IMR-90 (cell line): ENCODE data around the gene TTC27. TPM values are rescaled to one million over a fixed set of nuclear protein-coding genes. Genes with fewer than 3 reads are reported as not detected.

Source experiments
- ATAC-seq: fragments of 200-7000 bp; cut with Tn5 transposase; 2 replicates; pipeline ENCODE4 v1.9.1; 2020; ENCODE audit warnings: low read depth, mild to moderate bottlenecking, moderate library complexity
- BruUV-seq: library from RNA; stranded (reverse); fragments of 400-500 nt; replicated peaks from 2 replicates; lab custom pipeline; 2021; lab: Mats Ljungman, UMichigan
- CTCF ChIA-PET: fragments of 300-600 bp; formaldehyde crosslinking; extraction: SDS; loops from one replicate; lab custom pipeline; 2021; ENCODE audit warnings: antibody characterized with exemption; lab: Yijun Ruan, JAX
- POLR2A ChIA-PET: fragments of 300-600 bp; sonication (Branson Sonifier 250); formaldehyde crosslinking; loops from one replicate; lab custom pipeline; 2022; ENCODE audit warnings: antibody characterized with exemption; ENCODE audit not compliant: unreplicated experiment; lab: Charles Lee
- DNase-seq: peaks from one replicate; pipeline ENCODE4 v3.0.0; 2013
- H2AFZ ChIP-seq: replicated peaks from 2 replicates; pipeline ENCODE3; 2013; ENCODE audit warnings: low read length, mild to moderate bottlenecking; ENCODE audit not compliant: poor library complexity
- H2AK5ac ChIP-seq: 2 replicates; pipeline ENCODE4 v1.6.1; 2013; ENCODE audit warnings: low read depth, low read length, inconsistent platforms
- H2AK9ac ChIP-seq: replicated peaks from 2 replicates; pipeline ENCODE3; 2013; ENCODE audit warnings: mild to moderate bottlenecking, low read depth, low read length, moderate library complexity; ENCODE audit not compliant: poor library complexity
- H2BK120ac ChIP-seq: 2 replicates; pipeline ENCODE4 v1.6.1; 2013; ENCODE audit warnings: low read depth, low read length, inconsistent platforms
- H2BK15ac ChIP-seq: 3 replicates; pipeline ENCODE4 v1.6.1; 2013; ENCODE audit warnings: low read depth, low read length, inconsistent platforms
- H2BK20ac ChIP-seq: 2 replicates; pipeline ENCODE4 v1.6.1; 2013; ENCODE audit warnings: low read depth, mild to moderate bottlenecking, inconsistent platforms, low read length, moderate library complexity
- H2BK5ac ChIP-seq: 2 replicates; pipeline ENCODE4 v1.6.1; 2013; ENCODE audit warnings: mild to moderate bottlenecking, low read depth, low read length, inconsistent platforms; ENCODE audit not compliant: poor library complexity, severe bottlenecking
- H3K14ac ChIP-seq: replicated peaks from 2 replicates; pipeline ENCODE4 v1.6.1; 2013; ENCODE audit warnings: low read depth, low read length, inconsistent platforms
- H3K18ac ChIP-seq: 2 replicates; pipeline ENCODE4 v1.6.1; 2013; ENCODE audit warnings: low read depth, low read length, control low read depth
- H3K23ac ChIP-seq: 2 replicates; pipeline ENCODE4 v1.6.1; 2013; ENCODE audit warnings: low read depth, low read length, inconsistent platforms
- H3K27ac ChIP-seq: 2 replicates; pipeline ENCODE4 v1.5.1; 2013; ENCODE audit warnings: mild to moderate bottlenecking, control low read depth, low read length; ENCODE audit not compliant: insufficient read depth
- H3K27me3 ChIP-seq: 2 replicates; pipeline ENCODE4 v1.6.1; 2013; ENCODE audit warnings: low read length; ENCODE audit not compliant: control insufficient read depth, insufficient read depth
- H3K36me3 ChIP-seq: 2 replicates; pipeline ENCODE4 v1.6.1; 2013; ENCODE audit warnings: low read length, mixed read lengths; ENCODE audit not compliant: control insufficient read depth, insufficient read depth
- H3K4ac ChIP-seq: 2 replicates; pipeline ENCODE4 v1.6.1; 2013; ENCODE audit warnings: low read depth, low read length, inconsistent platforms
- H3K4me1 ChIP-seq: 2 replicates; pipeline ENCODE4 v1.6.1; 2013; ENCODE audit warnings: low read length, mixed read lengths; ENCODE audit not compliant: control insufficient read depth, insufficient read depth
- H3K4me2 ChIP-seq: 2 replicates; pipeline ENCODE4 v1.6.1; 2013; ENCODE audit warnings: low read depth, mild to moderate bottlenecking, control low read depth, low read length, moderate library complexity
- H3K4me3 ChIP-seq: 2 replicates; pipeline ENCODE4 v1.5.1; 2013; ENCODE audit warnings: low read depth, mild to moderate bottlenecking, control low read depth, low read length, moderate library complexity; ENCODE audit not compliant: insufficient read depth
- H3K56ac ChIP-seq: 2 replicates; pipeline ENCODE4 v1.6.1; 2013; ENCODE audit warnings: low read length, inconsistent platforms; ENCODE audit not compliant: insufficient read depth; ENCODE audit errors: extremely low read depth
- H3K79me1 ChIP-seq, 2 experiments: 2 replicates each; pipeline ENCODE4 v1.6.1; 2013; ENCODE audit warnings: low read length in 2 of 2, inconsistent platforms in 1 of 2, low read depth in 1 of 2
- H3K9ac ChIP-seq: 2 replicates; pipeline ENCODE4 v1.6.1; 2013; ENCODE audit warnings: low read depth, low read length, control low read depth
- H3K9me1 ChIP-seq: 2 replicates; pipeline ENCODE4 v1.6.1; 2013; ENCODE audit warnings: low read length, inconsistent platforms; ENCODE audit not compliant: insufficient read depth
- H3K9me3 ChIP-seq: 2 replicates; pipeline ENCODE4 v1.6.1; 2013; ENCODE audit warnings: low read length; ENCODE audit not compliant: control insufficient read depth, insufficient read depth
- H4K20me1 ChIP-seq: 2 replicates; pipeline ENCODE4 v1.6.1; 2013; ENCODE audit warnings: low read length, inconsistent platforms; ENCODE audit not compliant: insufficient read depth
- H4K5ac ChIP-seq: 2 replicates; pipeline ENCODE4 v1.6.1; 2013; ENCODE audit warnings: mild to moderate bottlenecking, low read depth, low read length, control low read depth
- H4K8ac ChIP-seq, 2 experiments: 2 replicates each; pipeline ENCODE4 v1.6.1; 2013; ENCODE audit warnings: low read depth in 2 of 2, low read length in 2 of 2, control low read depth in 1 of 2, inconsistent platforms in 1 of 2
- H4K91ac ChIP-seq: 2 replicates; pipeline ENCODE4 v1.6.1; 2013; ENCODE audit warnings: low read depth, low read length, inconsistent platforms; ENCODE audit not compliant: insufficient read depth
- CEBPB ChIP-seq: IDR thresholded peaks from 2 replicates; pipeline ENCODE4 v1.6.1; 2012; ENCODE audit warnings: low read depth, low read length, improper control_type of control experiment
- CHD1 ChIP-seq: IDR thresholded peaks from 2 replicates; pipeline ENCODE4 v1.6.1; 2012; ENCODE audit warnings: low read depth, low read length, improper control_type of control experiment
- FOS ChIP-seq: fragments of 150-350 bp; IDR thresholded peaks from 2 replicates; pipeline ENCODE4 v1.6.1; 2016; ENCODE audit warnings: low read depth, low read length
- MAFK ChIP-seq: IDR thresholded peaks from 2 replicates; pipeline ENCODE4 v1.6.1; 2012; ENCODE audit warnings: low read depth, low read length, improper control_type of control experiment
- MAZ ChIP-seq: IDR thresholded peaks from 2 replicates; pipeline ENCODE4 v1.6.1; 2012; ENCODE audit warnings: low read depth, mild to moderate bottlenecking, low read length, improper control_type of control experiment, moderate library complexity, borderline replicate concordance
- MXI1 ChIP-seq: IDR thresholded peaks from 2 replicates; pipeline ENCODE4 v1.6.1; 2012; ENCODE audit warnings: low read depth, mild to moderate bottlenecking, low read length, moderate library complexity, borderline replicate concordance
- NFE2L2 ChIP-seq: fragments of 150-350 bp; IDR thresholded peaks from 2 replicates; pipeline ENCODE4 v1.6.1; 2016; ENCODE audit warnings: low read depth, mild to moderate bottlenecking, low read length
- POLR2A ChIP-seq: IDR thresholded peaks from 2 replicates; pipeline ENCODE4 v1.6.1; 2012; ENCODE audit warnings: mild to moderate bottlenecking, low read depth, low read length
- RAD21 ChIP-seq: IDR thresholded peaks from 2 replicates; pipeline ENCODE4 v1.6.1; 2012; ENCODE audit warnings: low read length, improper control_type of control experiment
- RCOR1 ChIP-seq: IDR thresholded peaks from 2 replicates; pipeline ENCODE4 v1.6.1; 2012; ENCODE audit warnings: mild to moderate bottlenecking, low read length, improper control_type of control experiment; ENCODE audit not compliant: insufficient replicate concordance
- RFX5 ChIP-seq: IDR thresholded peaks from 2 replicates; pipeline ENCODE4 v1.8.0; 2012; ENCODE audit warnings: low read depth, mild to moderate bottlenecking, low read length, moderate library complexity
- SMC3 ChIP-seq: fragments of 150-350 bp; IDR thresholded peaks from 2 replicates; pipeline ENCODE4 v1.6.1; 2016; ENCODE audit warnings: low read depth, mild to moderate bottlenecking, antibody characterized with exemption, low read length, moderate library complexity
- WGBS, 2 experiments: methylation state at CpG; one replicate each; pipeline versions ENCODE4 v1.1.5 to v1.1.7; 2013; ENCODE audit warnings: missing lambda C conversion rate in 2 of 2; ENCODE audit not compliant: insufficient read length in 1 of 2; ENCODE audit errors: extremely low coverage in 2 of 2; 5-methylcytosine and 5-hydroxymethylcytosine counted together
- dilution Hi-C: fragments of 300-500 bp; cut with HindIII; formaldehyde crosslinking; loops from one replicate; pipeline ENCODE4 v1.14.3; 2018; ENCODE audit warnings: low sequenced_read_pairs; ENCODE audit not compliant: unreplicated experiment
- in situ Hi-C: fragments of 300-500 bp; cut with MboI; formaldehyde crosslinking; loops from 3 replicates; pipeline ENCODE4 v1.14.3; 2019; ENCODE audit warnings: low sequenced_read_pairs, inconsistent platforms, mixed read lengths
- intact Hi-C: fragments of 100-400 bp; cut with micrococcal nuclease; formaldehyde crosslinking; loops from 2 replicates; pipeline ENCODE4 v1.10.0; 2022
- polyA plus RNA-seq, 3 experiments: library from polyadenylated mRNA; depleted of rRNA; stranded (reverse); fragments of >200 nt; gene quantifications; 2 replicates each; pipeline ENCODE4 v1.2.3, GENCODE V29; 2012; ENCODE audit warnings: low replicate concordance in 1 of 3
- total RNA-seq: library from RNA; depleted of rRNA; stranded (reverse); fragments of >200 nt; gene quantifications from 2 replicates; pipeline ENCODE4 v1.2.3, GENCODE V29; 2012
- TF ChIP-seq, protein P1 (sequence below): fragments of 150-350 bp; IDR thresholded peaks from 2 replicates; pipeline ENCODE4 v1.6.1; 2016; ENCODE audit warnings: low read depth, mild to moderate bottlenecking, low read length, moderate library complexity, borderline replicate concordance
- TF ChIP-seq, protein P2 (sequence below): fragments of 150-350 bp; IDR thresholded peaks from 2 replicates; pipeline ENCODE4 v1.6.1; 2017; ENCODE audit warnings: mild to moderate bottlenecking, antibody characterized with exemption, low read length, low read depth
- TF ChIP-seq, protein P3 (sequence below): conservative IDR thresholded peaks from 2 replicates; pipeline ENCODE4 v1.5.1; 2012; ENCODE audit warnings: mild to moderate bottlenecking, low read depth, low read length, improper control_type of control experiment

The TTC27 gene
- total and polyA plus RNA-seq, 2 of the 4 experiments (the other 2 are of a cell fraction) = 12.7 to 30.5 TPM

DNA sequence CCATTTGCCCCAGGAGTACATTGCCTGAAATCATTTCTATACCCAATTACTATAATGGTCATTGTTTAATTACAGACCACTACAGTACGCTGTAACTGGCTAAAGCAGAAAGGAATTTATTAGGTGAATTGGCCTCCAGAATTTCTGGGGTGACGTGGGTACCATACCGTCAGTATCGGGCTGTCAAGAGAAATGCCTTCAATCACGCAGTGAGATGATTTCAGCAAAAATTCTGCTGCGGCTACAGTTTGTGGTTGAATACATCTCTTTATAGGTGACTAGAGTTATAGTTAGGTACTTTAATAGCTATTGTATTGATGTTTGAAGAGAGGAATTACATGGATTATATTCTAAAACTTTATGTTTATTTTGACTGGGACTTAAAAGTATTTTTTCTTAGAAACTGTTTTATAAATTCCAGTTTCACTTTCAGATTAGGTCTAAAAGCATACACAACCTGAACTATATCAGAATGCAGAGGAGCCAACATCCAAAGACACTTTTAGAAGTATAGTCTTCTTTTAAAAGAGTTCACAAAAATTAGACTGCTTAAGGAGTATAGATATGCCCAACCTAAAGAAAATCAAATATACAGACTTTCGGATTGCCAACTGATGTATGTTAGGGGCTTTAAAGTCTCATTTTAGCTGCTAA, 128.4 kb downstream of the TTC27 start:
- in situ Hi-C loops (no loop called here), dilution Hi-C loops (no loop called here)
- H3K23ac ChIP-seq = peak overlapping the region; percentile 90
- TF ChIP-seq RAD21 (no peak), SMC3 (no peak), RFX5 (no peak), FOS (no peak), NFE2L2 (no peak), POLR2A (no peak), RCOR1 (no peak), CEBPB (no peak), MXI1 (no peak), MAZ (no peak), MAFK (no peak), CHD1 (no peak)
- TF ChIP-seq, protein P1, sequence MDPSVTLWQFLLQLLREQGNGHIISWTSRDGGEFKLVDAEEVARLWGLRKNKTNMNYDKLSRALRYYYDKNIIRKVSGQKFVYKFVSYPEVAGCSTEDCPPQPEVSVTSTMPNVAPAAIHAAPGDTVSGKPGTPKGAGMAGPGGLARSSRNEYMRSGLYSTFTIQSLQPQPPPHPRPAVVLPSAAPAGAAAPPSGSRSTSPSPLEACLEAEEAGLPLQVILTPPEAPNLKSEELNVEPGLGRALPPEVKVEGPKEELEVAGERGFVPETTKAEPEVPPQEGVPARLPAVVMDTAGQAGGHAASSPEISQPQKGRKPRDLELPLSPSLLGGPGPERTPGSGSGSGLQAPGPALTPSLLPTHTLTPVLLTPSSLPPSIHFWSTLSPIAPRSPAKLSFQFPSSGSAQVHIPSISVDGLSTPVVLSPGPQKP = no peak
- TF ChIP-seq, protein P2, sequence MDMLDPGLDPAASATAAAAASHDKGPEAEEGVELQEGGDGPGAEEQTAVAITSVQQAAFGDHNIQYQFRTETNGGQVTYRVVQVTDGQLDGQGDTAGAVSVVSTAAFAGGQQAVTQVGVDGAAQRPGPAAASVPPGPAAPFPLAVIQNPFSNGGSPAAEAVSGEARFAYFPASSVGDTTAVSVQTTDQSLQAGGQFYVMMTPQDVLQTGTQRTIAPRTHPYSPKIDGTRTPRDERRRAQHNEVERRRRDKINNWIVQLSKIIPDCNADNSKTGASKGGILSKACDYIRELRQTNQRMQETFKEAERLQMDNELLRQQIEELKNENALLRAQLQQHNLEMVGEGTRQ = no peak
- TF ChIP-seq, protein P3, sequence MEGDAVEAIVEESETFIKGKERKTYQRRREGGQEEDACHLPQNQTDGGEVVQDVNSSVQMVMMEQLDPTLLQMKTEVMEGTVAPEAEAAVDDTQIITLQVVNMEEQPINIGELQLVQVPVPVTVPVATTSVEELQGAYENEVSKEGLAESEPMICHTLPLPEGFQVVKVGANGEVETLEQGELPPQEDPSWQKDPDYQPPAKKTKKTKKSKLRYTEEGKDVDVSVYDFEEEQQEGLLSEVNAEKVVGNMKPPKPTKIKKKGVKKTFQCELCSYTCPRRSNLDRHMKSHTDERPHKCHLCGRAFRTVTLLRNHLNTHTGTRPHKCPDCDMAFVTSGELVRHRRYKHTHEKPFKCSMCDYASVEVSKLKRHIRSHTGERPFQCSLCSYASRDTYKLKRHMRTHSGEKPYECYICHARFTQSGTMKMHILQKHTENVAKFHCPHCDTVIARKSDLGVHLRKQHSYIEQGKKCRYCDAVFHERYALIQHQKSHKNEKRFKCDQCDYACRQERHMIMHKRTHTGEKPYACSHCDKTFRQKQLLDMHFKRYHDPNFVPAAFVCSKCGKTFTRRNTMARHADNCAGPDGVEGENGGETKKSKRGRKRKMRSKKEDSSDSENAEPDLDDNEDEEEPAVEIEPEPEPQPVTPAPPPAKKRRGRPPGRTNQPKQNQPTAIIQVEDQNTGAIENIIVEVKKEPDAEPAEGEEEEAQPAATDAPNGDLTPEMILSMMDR = no peak

More for the DNA sequence above, 128.4 kb downstream of the TTC27 start:
- H3K9ac ChIP-seq = no peak overlapping the region
- 0 out of 2 replicates have a peak overlapping the region, but pooled peaks have one; percentile 36 for H2BK120ac ChIP-seq
- peak overlapping the region; percentile 56 for H2AK9ac ChIP-seq
- no peaks in the 10 kb centered on the region for H4K20me1 ChIP-seq
- 76% methylated on average over 4 of the region's 7 CpGs; no CpG with 5 or more reads in 1 of the 2 experiments for WGBS, 2 experiments
- H3K9me1 ChIP-seq = peaks cover 14% of the 10 kb centered on the region
- H3K18ac ChIP-seq = no peak overlapping the region
- H3K79me1 ChIP-seq = peaks cover 2 to 17% of the 10 kb centered on the region in 2 experiments; a peak in 3 of 4 replicates
- H3K4ac ChIP-seq = peak overlapping the region; percentile 73
- H2BK15ac ChIP-seq = peak overlapping the region; percentile 96; the same call in 1 of the 3 replicates
- no peak overlapping the region for H2AK5ac ChIP-seq
- H2AFZ ChIP-seq = peak overlapping the region; percentile 55
- peak overlapping the region; percentile 63 for H2BK20ac ChIP-seq
- 0 out of 2 replicates have a peak overlapping the region, but pooled peaks have one; percentile 2 for H3K4me2 ChIP-seq
- peak overlapping the region; percentile 12 to 86; a peak in 2 of 4 replicates for H4K8ac ChIP-seq
- H3K4me3 ChIP-seq = no peak overlapping the region
- peaks cover 12% of the 10 kb centered on the region for H3K4me1 ChIP-seq
- H3K27me3 ChIP-seq = no peaks in the 10 kb centered on the region
- ChIA-PET POLR2A (no interaction called here), CTCF (interaction anchor here (0.6 kb wide), 1 partner anchor 23 kb away, joined by 4 read pairs; no protein-coding TSS in a partner anchor)
- H3K56ac ChIP-seq = no peak overlapping the region
- peak overlapping the region; percentile 76 for H3K14ac ChIP-seq
- no peak overlapping the region for H3K27ac ChIP-seq
- H3K36me3 ChIP-seq = peaks cover 6% of the 10 kb centered on the region; the same call in 1 of the 2 replicates
- H4K91ac ChIP-seq = 0 out of 2 replicates have a peak overlapping the region, but pooled peaks have one; percentile 76
- no peaks in the 10 kb centered on the region for H3K9me3 ChIP-seq
- 0 out of 2 replicates have a peak overlapping the region, but pooled peaks have one; percentile 6 for H4K5ac ChIP-seq
- intact Hi-C loops = no loop called here
- DNase-seq (no peak), ATAC-seq (no peak)
- no peak overlapping the region for H2BK5ac ChIP-seq
- no TSS peak for BruUV-seq
